Spinal cord (tissue), 10 donors: ENCODE measurements around the gene PFKP. TPM values are rescaled to one million over a fixed set of nuclear protein-coding genes. Genes with fewer than 3 reads are reported as not detected.

ENCODE experiments used
- DNase-seq, 6 donors: peaks; one replicate each; pipeline versions ENCODE4 v3.0.0 to v3.0.0-alpha.2; 2013 to 2015; ENCODE audit warnings: low spot score in 6 of 6, low read depth in 4 of 6
- H3K27ac ChIP-seq: one replicate; pipeline ENCODE4 v1.5.1; 2013; ENCODE audit warnings: low read depth, low read length, control low read depth
- H3K27me3 ChIP-seq: one replicate; pipeline ENCODE4 v1.6.1; 2013; ENCODE audit warnings: low read length; ENCODE audit not compliant: control insufficient read depth, insufficient read depth
- H3K36me3 ChIP-seq: one replicate; pipeline ENCODE4 v1.6.1; 2013; ENCODE audit warnings: low read length; ENCODE audit not compliant: control insufficient read depth, insufficient read depth
- H3K4me1 ChIP-seq: one replicate; pipeline ENCODE4 v1.6.1; 2013; ENCODE audit warnings: low read length; ENCODE audit not compliant: control insufficient read depth, insufficient read depth
- H3K4me3 ChIP-seq: one replicate; pipeline ENCODE4 v1.5.1; 2013; ENCODE audit warnings: low read depth, low read length, control low read depth
- H3K9me3 ChIP-seq: one replicate; pipeline ENCODE4 v1.6.1; 2013; ENCODE audit warnings: low read length; ENCODE audit not compliant: control insufficient read depth, insufficient read depth
- WGBS: methylation state at CpG from one replicate; pipeline ENCODE4 v1.1.5; 2013; ENCODE audit warnings: missing lambda C conversion rate; ENCODE audit not compliant: insufficient coverage; 5-methylcytosine and 5-hydroxymethylcytosine counted together
- polyA plus RNA-seq, 2 donors: library from polyadenylated mRNA; unstranded; fragments of 120-200 nt; gene quantifications; one replicate each; pipeline ENCODE4 v1.2.1, GENCODE V29; 2013; ENCODE audit not compliant: insufficient read length in 2 of 2
- total RNA-seq, 2 donors: library from RNA; depleted of rRNA in 1 of 2; stranded (reverse); fragments of 120-200 nt in 1 of 2; fragments of >200 nt in 1 of 2; gene quantifications; one replicate each; pipeline versions ENCODE4 v1.2.3 to v1.2.4, GENCODE V29; 2013 to 2014
- donor health status: healthy.

The PFKP gene
- total and polyA plus RNA-seq, 4 donors = 76.4 to 178 (median 138) TPM

GRCh38 chr10:3145366-3145765 is 78.0 kb downstream of the PFKP start:
- H3K36me3 ChIP-seq = peaks cover 78% of the 10 kb centered on the region
- H3K27me3 ChIP-seq = no peaks in the 10 kb centered on the region
- WGBS = 97% methylated on average over 15 of the region's 18 CpGs
- H3K27ac ChIP-seq = no peak overlapping the region
- no peaks in the 10 kb centered on the region for H3K4me1 ChIP-seq
- no peak for DNase-seq
- H3K9me3 ChIP-seq = no peaks in the 10 kb centered on the region
- H3K4me3 ChIP-seq = no peak overlapping the region

- no peak overlapping the region for H3K4me3 ChIP-seq
- WGBS = 99% methylated on average over 7 of the region's 8 CpGs
These were observed 78.9 kb downstream of the PFKP start for GRCh38 chr10:3146289-3146688.

GRCh38 chr10:3147117-3147820 is 79.9 kb downstream of the PFKP start:
- Histone ChIP-seq H3K9me3 (no peaks in the 10 kb centered on the region), H3K27me3 (no peaks in the 10 kb centered on the region), H3K4me3 (no peak overlapping the region), H3K4me1 (no peaks in the 10 kb centered on the region), H3K36me3 (peaks cover 77% of the 10 kb centered on the region), H3K27ac (no peak overlapping the region)
- DNase-seq = no peak
- 86% methylated on average over 10 of the region's 17 CpGs for WGBS

More at GRCh38 chr10:3146289-3146688, 78.9 kb downstream of the PFKP start:
- DNase-seq = no peak
- no peaks in the 10 kb centered on the region for H3K27me3 ChIP-seq
- no peak overlapping the region for H3K27ac ChIP-seq
- H3K4me1 ChIP-seq = no peaks in the 10 kb centered on the region
- peaks cover 79% of the 10 kb centered on the region for H3K36me3 ChIP-seq
- H3K9me3 ChIP-seq = no peaks in the 10 kb centered on the region

- no peak overlapping the region for H3K27ac ChIP-seq
- DNase-seq = no peak
- no peaks in the 10 kb centered on the region for H3K9me3 ChIP-seq
- 87% methylated on average over 17 of the region's 17 CpGs for WGBS
- no peaks in the 10 kb centered on the region for H3K4me1 ChIP-seq
- no peaks in the 10 kb centered on the region for H3K27me3 ChIP-seq
- no peak overlapping the region for H3K4me3 ChIP-seq
- H3K36me3 ChIP-seq = peaks cover 79% of the 10 kb centered on the region
These were observed 80.7 kb downstream of the PFKP start for GRCh38 chr10:3148041-3148440.

- Histone ChIP-seq H3K27me3 (no peaks in the 10 kb centered on the region), H3K4me3 (no peak overlapping the region), H3K27ac (no peak overlapping the region), H3K36me3 (peaks cover 71% of the 10 kb centered on the region), H3K4me1 (no peaks in the 10 kb centered on the region), H3K9me3 (no peaks in the 10 kb centered on the region)
- DNase-seq = no peak
- WGBS = 81% methylated on average over 8 of the region's 9 CpGs
These were observed 81.6 kb downstream of the PFKP start for GRCh38 chr10:3148994-3149393.

GRCh38 chr10:3149918-3150317 is 82.6 kb downstream of the PFKP start:
- H3K4me3 ChIP-seq = no peak overlapping the region
- no peaks in the 10 kb centered on the region for H3K27me3 ChIP-seq
- no peaks in the 10 kb centered on the region for H3K9me3 ChIP-seq
- peaks cover 67% of the 10 kb centered on the region for H3K36me3 ChIP-seq
- 94% methylated on average over 7 of the region's 11 CpGs for WGBS
- no peaks in the 10 kb centered on the region for H3K4me1 ChIP-seq
- no peak overlapping the region for H3K27ac ChIP-seq
- no peak for DNase-seq

- peaks cover 67% of the 10 kb centered on the region for H3K36me3 ChIP-seq
- 91% methylated on average over 13 of the region's 13 CpGs for WGBS
- no peaks in the 10 kb centered on the region for H3K4me1 ChIP-seq
- H3K4me3 ChIP-seq = no peak overlapping the region
- H3K27ac ChIP-seq = no peak overlapping the region
- DNase-seq = no peak
- no peaks in the 10 kb centered on the region for H3K9me3 ChIP-seq
- no peaks in the 10 kb centered on the region for H3K27me3 ChIP-seq
These were observed 83.0 kb downstream of the PFKP start for GRCh38 chr10:3150366-3150765.

GRCh38 chr10:3150961-3151360 is 83.6 kb downstream of the PFKP start:
- no peak for DNase-seq
- H3K4me3 ChIP-seq = no peak overlapping the region
- 94% methylated on average over 10 of the region's 14 CpGs for WGBS

GRCh38 chr10:3151889-3152565 is 84.7 kb downstream of the PFKP start:
- H3K9me3 ChIP-seq = no peaks in the 10 kb centered on the region
- H3K4me1 ChIP-seq = no peaks in the 10 kb centered on the region
- H3K36me3 ChIP-seq = peaks cover 65% of the 10 kb centered on the region
- H3K27ac ChIP-seq = no peak overlapping the region
- DNase-seq = no peak
- H3K27me3 ChIP-seq = no peaks in the 10 kb centered on the region
- no peak overlapping the region for H3K4me3 ChIP-seq
- WGBS = 97% methylated on average over 13 of the region's 13 CpGs

More at GRCh38 chr10:3150961-3151360, 83.6 kb downstream of the PFKP start:
- H3K27me3 ChIP-seq = no peaks in the 10 kb centered on the region
- H3K4me1 ChIP-seq = no peaks in the 10 kb centered on the region
- H3K36me3 ChIP-seq = peaks cover 69% of the 10 kb centered on the region
- no peaks in the 10 kb centered on the region for H3K9me3 ChIP-seq
- no peak overlapping the region for H3K27ac ChIP-seq

GRCh38 chr10:3152566-3152935 is 85.2 kb downstream of the PFKP start:
- Histone ChIP-seq H3K4me1 (no peaks in the 10 kb centered on the region), H3K27ac (no peak overlapping the region), H3K27me3 (no peaks in the 10 kb centered on the region), H3K36me3 (peaks cover 62% of the 10 kb centered on the region), H3K9me3 (no peaks in the 10 kb centered on the region), H3K4me3 (no peak overlapping the region)
- no peak for DNase-seq
- 87% methylated on average over 9 of the region's 9 CpGs for WGBS
